Activated B cell treated with CpG ODN at 0.5 μM for 24 hours (primary cell): Measurements from ENCODE around the gene CLRN2. TPM values are rescaled to one million over a fixed set of nuclear protein-coding genes. Genes with fewer than 3 reads are reported as not detected.
"Not testable (repeated sequence)": the region's sequence is repeated elsewhere in the genome, so short reads cannot be mapped to it uniquely, and the experiment has no call there.

ENCODE experiments used
- ATAC-seq: fragments of 200-7000 bp; cut with Tn5 transposase; one replicate; pipeline ENCODE4 v1.10.0; 2021; ENCODE audit warnings: low read depth, mild to moderate bottlenecking, moderate library complexity
- CTCF ChIA-PET: fragments of 350-600 bp; sonication (Branson Sonifier 250); formaldehyde crosslinking; loops from one replicate; lab custom pipeline; 2021; ENCODE audit warnings: antibody characterized with exemption; lab: Charles Lee
- POLR2A ChIA-PET: fragments of 350-600 bp; sonication (Branson Sonifier 250); formaldehyde crosslinking; loops from one replicate; lab custom pipeline; 2021; ENCODE audit warnings: antibody characterized with exemption; lab: Charles Lee
- DNase-seq: peaks from one replicate; pipeline ENCODE4 v3.0.0; 2022
- H3K27ac Mint-ChIP-seq: one replicate; pipeline ENCODE4 v1.8.0; 2020; ENCODE audit warnings: mixed read lengths
- H3K27me3 Mint-ChIP-seq: one replicate; pipeline ENCODE4 v1.8.0; 2021; ENCODE audit warnings: mixed read lengths
- H3K36me3 Mint-ChIP-seq: one replicate; pipeline ENCODE4 v1.8.0; 2021; ENCODE audit warnings: low read depth, mixed read lengths
- H3K4me1 Mint-ChIP-seq: one replicate; pipeline ENCODE4 v1.8.0; 2021; ENCODE audit warnings: mixed read lengths
- H3K4me3 Mint-ChIP-seq: one replicate; pipeline ENCODE4 v1.8.0; 2020; ENCODE audit warnings: mild to moderate bottlenecking, mixed read lengths
- H3K9me3 Mint-ChIP-seq: one replicate; pipeline ENCODE4 v1.8.0; 2020; ENCODE audit warnings: mixed read lengths
- CTCF ChIP-seq: fragments of 200-600 bp; IDR thresholded peaks from one replicate; pipeline ENCODE4 v1.8.0; 2022; ENCODE audit warnings: antibody characterized with exemption, mild to moderate bottlenecking
- intact Hi-C: fragments of 100-400 bp; cut with micrococcal nuclease; formaldehyde crosslinking; loops from one replicate; pipeline ENCODE4 v1.15.1; 2024
- total RNA-seq: library from RNA; stranded (reverse); gene quantifications from 2 replicates; pipeline ENCODE4 v1.2.3, GENCODE V29; 2022

CLRN2 gene
- total RNA-seq, 1 donor from 2014 or later = not detected

GRCh38 chr4:17574206-17574605 is 59.2 kb downstream of the CLRN2 start:
- DNase-seq (no peak), ATAC-seq (no peak)
- no peak for TF ChIP-seq CTCF
- Mint-ChIP-seq H3K27me3 (no peaks in the 10 kb centered on the region), H3K4me3 (no peak overlapping the region), H3K27ac (peak overlapping the region; percentile 35), H3K4me1 (peaks cover 20% of the 10 kb centered on the region), H3K9me3 (no peaks in the 10 kb centered on the region), H3K36me3 (peaks cover 2% of the 10 kb centered on the region)
- ChIA-PET POLR2A (interaction anchor here (1.3 kb wide), 1 partner anchor 40 kb away, joined by 5 read pairs; the partner anchor contains the start of gene MED28), CTCF (no interaction called here)
- intact Hi-C loops = no loop called here

- H3K4me3 Mint-ChIP-seq, DNase-seq, ATAC-seq, H3K36me3 Mint-ChIP-seq, H3K27ac Mint-ChIP-seq, H3K9me3 Mint-ChIP-seq, H3K27me3 Mint-ChIP-seq: not testable (repeated sequence)
- ChIA-PET POLR2A (interaction anchor here (4.9 kb wide), 1 partner anchor 39 kb away, joined by 75 read pairs; the partner anchor contains the start of gene MED28), CTCF (interaction anchor here (1.8 kb wide), 1 partner anchor 61 kb away, joined by 4 read pairs; no protein-coding TSS in a partner anchor)
- peaks cover 27% of the 10 kb centered on the region for H3K4me1 Mint-ChIP-seq
- intact Hi-C loops = loop anchor here (5.0 kb wide), 1 partner anchor 1348 kb away; the partner anchor contains the start of gene TAPT1
Measured at GRCh38 chr4:17575177-17575576, 60.2 kb downstream of the CLRN2 start.

Other genes starting within 250 kb of the CLRN2 start
- 7.2 and 8.9 TPM in 2 replicates for gene QDPR, start 3.1 kb upstream of the CLRN2 start, total RNA-seq
- gene LAP3, start 62.0 kb downstream of the CLRN2 start, total RNA-seq = 45.1 and 50.5 TPM in 2 replicates
- gene MED28, start 99.5 kb downstream of the CLRN2 start, total RNA-seq = 71.9 and 74.6 TPM in 2 replicates